Coronary artery (tissue), 2 donors: Measurements from ENCODE around the gene PAFAH2.

Source experiments
- DNase-seq: peaks from one replicate; pipeline ENCODE4 v3.0.0-alpha.2; 2017; ENCODE audit warnings: low spot score
- H3K27ac ChIP-seq, 2 donors: fragments of 200-600 bp; sonication (generic); one replicate each; pipeline ENCODE4 v1.5.1; 2016 to 2019
- H3K4me3 ChIP-seq: fragments of 200-600 bp; sonication (generic); 2 replicates; pipeline ENCODE4 v1.5.1; 2016; ENCODE audit warnings: mild to moderate bottlenecking, moderate library complexity
- TF ChIP-seq, protein P1 (sequence below): fragments of 200-600 bp; sonication (generic); IDR thresholded peaks from one replicate; pipeline ENCODE4 v1.5.1; 2019; ENCODE audit warnings: antibody characterized with exemption

Gene PAFAH2

GRCh38 chr1:25911162-25911561 lies 86.7 kb downstream of the PAFAH2 start:
- no peak overlapping the region for H3K4me3 ChIP-seq
- TF ChIP-seq, protein P1, sequence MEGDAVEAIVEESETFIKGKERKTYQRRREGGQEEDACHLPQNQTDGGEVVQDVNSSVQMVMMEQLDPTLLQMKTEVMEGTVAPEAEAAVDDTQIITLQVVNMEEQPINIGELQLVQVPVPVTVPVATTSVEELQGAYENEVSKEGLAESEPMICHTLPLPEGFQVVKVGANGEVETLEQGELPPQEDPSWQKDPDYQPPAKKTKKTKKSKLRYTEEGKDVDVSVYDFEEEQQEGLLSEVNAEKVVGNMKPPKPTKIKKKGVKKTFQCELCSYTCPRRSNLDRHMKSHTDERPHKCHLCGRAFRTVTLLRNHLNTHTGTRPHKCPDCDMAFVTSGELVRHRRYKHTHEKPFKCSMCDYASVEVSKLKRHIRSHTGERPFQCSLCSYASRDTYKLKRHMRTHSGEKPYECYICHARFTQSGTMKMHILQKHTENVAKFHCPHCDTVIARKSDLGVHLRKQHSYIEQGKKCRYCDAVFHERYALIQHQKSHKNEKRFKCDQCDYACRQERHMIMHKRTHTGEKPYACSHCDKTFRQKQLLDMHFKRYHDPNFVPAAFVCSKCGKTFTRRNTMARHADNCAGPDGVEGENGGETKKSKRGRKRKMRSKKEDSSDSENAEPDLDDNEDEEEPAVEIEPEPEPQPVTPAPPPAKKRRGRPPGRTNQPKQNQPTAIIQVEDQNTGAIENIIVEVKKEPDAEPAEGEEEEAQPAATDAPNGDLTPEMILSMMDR, result no peak
- DNase-seq, result no peak

More at GRCh38 chr1:25911162-25911561, 86.7 kb downstream of the PAFAH2 start:
- H3K27ac ChIP-seq, result no peak overlapping the region
